H9 (cell line): Measurements from ENCODE around the gene NTSR1. TPM values are rescaled to one million over a fixed set of nuclear protein-coding genes. Genes with fewer than 3 reads are reported as not detected.

Experiments used
- DNase-seq: peaks from one replicate; pipeline ENCODE4 v3.0.0-alpha.2; 2017
- H2AFZ ChIP-seq: one replicate; pipeline ENCODE4 v1.6.1; 2013; ENCODE audit warnings: mild to moderate bottlenecking, low read length, control low read depth, moderate library complexity
- H2AK5ac ChIP-seq: 2 replicates; pipeline ENCODE4 v1.6.1; 2013; ENCODE audit warnings: low read length, control low read depth, mixed read lengths; ENCODE audit not compliant: insufficient read length
- H2BK120ac ChIP-seq: one replicate; pipeline ENCODE4 v1.6.1; 2013; ENCODE audit warnings: low read depth, mild to moderate bottlenecking, low read length, control low read depth, inconsistent platforms; ENCODE audit not compliant: poor library complexity, severe bottlenecking
- H2BK12ac ChIP-seq: 2 replicates; pipeline ENCODE4 v1.6.1; 2013; ENCODE audit warnings: low read length, control low read depth, mixed read lengths, low read depth; ENCODE audit not compliant: insufficient read length
- H2BK15ac ChIP-seq: 2 replicates; pipeline ENCODE4 v1.6.1; 2013; ENCODE audit warnings: low read depth, low read length, control low read depth
- H2BK20ac ChIP-seq: one replicate; pipeline ENCODE4 v1.6.1; 2013; ENCODE audit warnings: low read depth, mild to moderate bottlenecking, low read length, control low read depth, inconsistent platforms; ENCODE audit not compliant: poor library complexity, severe bottlenecking
- H2BK5ac ChIP-seq: 2 replicates; pipeline ENCODE4 v1.6.1; 2013; ENCODE audit warnings: low read length, control low read depth, mixed read lengths; ENCODE audit not compliant: insufficient read length
- H3K14ac ChIP-seq: 2 replicates; pipeline ENCODE4 v1.6.1; 2013; ENCODE audit warnings: low read length, control low read depth; ENCODE audit not compliant: insufficient read depth
- H3K18ac ChIP-seq: 2 replicates; pipeline ENCODE4 v1.6.1; 2013; ENCODE audit warnings: low read depth, mild to moderate bottlenecking, mixed read lengths, low read length, control low read depth; ENCODE audit not compliant: insufficient read length
- H3K23ac ChIP-seq: 2 replicates; pipeline ENCODE4 v1.6.1; 2013; ENCODE audit warnings: low read length, control low read depth, mixed read lengths, low read depth; ENCODE audit not compliant: insufficient read length
- H3K23me2 ChIP-seq: 2 replicates; pipeline ENCODE4 v1.6.1; 2013; ENCODE audit warnings: low read depth, mild to moderate bottlenecking, mixed read lengths, low read length, control low read depth; ENCODE audit not compliant: insufficient read length, poor library complexity, severe bottlenecking
- H3K27ac ChIP-seq: 2 replicates; pipeline ENCODE4 v1.5.1; 2013; ENCODE audit warnings: low read length, control low read depth, mixed read lengths, low read depth; ENCODE audit not compliant: insufficient read length
- H3K27me3 ChIP-seq: 2 replicates; pipeline ENCODE4 v1.6.1; 2013; ENCODE audit warnings: low read length, control low read depth, inconsistent platforms; ENCODE audit not compliant: insufficient read depth
- H3K4ac ChIP-seq: 2 replicates; pipeline ENCODE4 v1.6.1; 2013; ENCODE audit warnings: low read depth, mild to moderate bottlenecking, control low read depth, inconsistent platforms, low read length, moderate library complexity
- H3K4me1 ChIP-seq: 2 replicates; pipeline ENCODE4 v1.6.1; 2013; ENCODE audit warnings: low read length, control low read depth, inconsistent platforms; ENCODE audit not compliant: insufficient read depth
- H3K4me2 ChIP-seq: 2 replicates; pipeline ENCODE4 v1.6.1; 2013; ENCODE audit warnings: low read length, control low read depth, mixed read lengths; ENCODE audit not compliant: insufficient read length, insufficient read depth
- H3K56ac ChIP-seq: 2 replicates; pipeline ENCODE4 v1.6.1; 2013; ENCODE audit warnings: low read depth, mild to moderate bottlenecking, mixed read lengths, low read length, control low read depth; ENCODE audit not compliant: insufficient read length
- H3K79me1 ChIP-seq: 2 replicates; pipeline ENCODE4 v1.6.1; 2013; ENCODE audit warnings: low read depth, mild to moderate bottlenecking, moderate library complexity, low read length, control low read depth, inconsistent platforms; ENCODE audit not compliant: insufficient read depth, poor library complexity, severe bottlenecking
- H3K79me2 ChIP-seq: 2 replicates; pipeline ENCODE4 v1.6.1; 2013; ENCODE audit warnings: low read length, control low read depth, inconsistent platforms; ENCODE audit not compliant: insufficient read depth
- H3K9ac ChIP-seq: 2 replicates; pipeline ENCODE4 v1.6.1; 2013; ENCODE audit warnings: low read length, control low read depth, mixed read lengths; ENCODE audit not compliant: insufficient read length; ENCODE audit errors: extremely low read depth
- H3K9me3 ChIP-seq: one replicate; pipeline ENCODE4 v1.6.1; 2013; ENCODE audit warnings: low read depth, low read length, inconsistent platforms; ENCODE audit not compliant: control insufficient read depth
- H3T11ph ChIP-seq: one replicate; pipeline ENCODE4 v1.6.1; 2013; ENCODE audit warnings: mild to moderate bottlenecking, low read length, control low read depth, inconsistent platforms
- H4K20me1 ChIP-seq: one replicate; pipeline ENCODE4 v1.6.1; 2013; ENCODE audit not compliant: control insufficient read depth, insufficient read length, insufficient read depth
- H4K5ac ChIP-seq: 2 replicates; pipeline ENCODE4 v1.6.1; 2013; ENCODE audit warnings: low read depth, mild to moderate bottlenecking, mixed read lengths, low read length, control low read depth; ENCODE audit not compliant: insufficient read length
- H4K8ac ChIP-seq: replicated peaks from 2 replicates; pipeline ENCODE4 v1.6.1; 2013; ENCODE audit warnings: low read length, control low read depth, mixed read lengths, low read depth; ENCODE audit not compliant: insufficient read length
- H4K91ac ChIP-seq: 2 replicates; pipeline ENCODE4 v1.6.1; 2013; ENCODE audit warnings: low read depth, mild to moderate bottlenecking, moderate library complexity, mixed read lengths, low read length, control low read depth; ENCODE audit not compliant: insufficient read length
- H3K27ac Mint-ChIP-seq, 3 experiments: 2 replicates in 2 of 3; 3 replicates in 1 of 3; pipeline ENCODE4 v1.8.0; 2020 to 2021; ENCODE audit warnings: mixed read lengths in 3 of 3, mild to moderate bottlenecking in 1 of 3, moderate library complexity in 1 of 3
- H3K27me3 Mint-ChIP-seq: 2 replicates; pipeline ENCODE4 v1.8.0; 2021; ENCODE audit warnings: low read depth, mild to moderate bottlenecking, moderate library complexity, mixed read lengths
- H3K36me3 Mint-ChIP-seq, 3 experiments: 2 replicates in 2 of 3; 3 replicates in 1 of 3; pipeline ENCODE4 v1.8.0; 2020 to 2021; ENCODE audit warnings: low read depth in 3 of 3, mixed read lengths in 3 of 3; ENCODE audit not compliant: insufficient read depth in 1 of 3
- H3K4me1 Mint-ChIP-seq, 2 experiments: 2 replicates each; pipeline ENCODE4 v1.8.0; 2020; ENCODE audit warnings: mixed read lengths in 2 of 2
- H3K4me3 Mint-ChIP-seq, 2 experiments: 2 replicates in 1 of 2; 3 replicates in 1 of 2; pipeline ENCODE4 v1.8.0; 2020 to 2021; ENCODE audit warnings: mild to moderate bottlenecking in 2 of 2, mixed read lengths in 2 of 2, moderate library complexity in 1 of 2
- H3K9me3 Mint-ChIP-seq, 2 experiments: 2 replicates in 1 of 2; 3 replicates in 1 of 2; pipeline ENCODE4 v1.8.0; 2020; ENCODE audit warnings: mild to moderate bottlenecking in 2 of 2, mixed read lengths in 2 of 2, moderate library complexity in 1 of 2
- WGBS: extraction: QIAGEN DNeasy Blood & Tissue Kit; methylation state at CpG from one replicate; pipeline ENCODE4 v1.1.7; 2013; ENCODE audit warnings: missing lambda C conversion rate, low lambda C conversion rate, mixed read lengths; ENCODE audit not compliant: insufficient read length; ENCODE audit errors: extremely low coverage; 5-methylcytosine and 5-hydroxymethylcytosine counted together
- total RNA-seq: library from RNA; stranded (reverse); gene quantifications from 2 replicates; pipeline ENCODE4 v1.2.1, GENCODE V29; 2021
- TF ChIP-seq, protein P1 (sequence below): fragments of 200-600 bp; sonication (generic); conservative IDR thresholded peaks from 3 replicates; pipeline ENCODE4 v1.8.0; 2021; ENCODE audit warnings: antibody characterized with exemption, mild to moderate bottlenecking

The NTSR1 gene
- total RNA-seq, 1 experiment from 2014 or later = 0.11 TPM

DNA sequence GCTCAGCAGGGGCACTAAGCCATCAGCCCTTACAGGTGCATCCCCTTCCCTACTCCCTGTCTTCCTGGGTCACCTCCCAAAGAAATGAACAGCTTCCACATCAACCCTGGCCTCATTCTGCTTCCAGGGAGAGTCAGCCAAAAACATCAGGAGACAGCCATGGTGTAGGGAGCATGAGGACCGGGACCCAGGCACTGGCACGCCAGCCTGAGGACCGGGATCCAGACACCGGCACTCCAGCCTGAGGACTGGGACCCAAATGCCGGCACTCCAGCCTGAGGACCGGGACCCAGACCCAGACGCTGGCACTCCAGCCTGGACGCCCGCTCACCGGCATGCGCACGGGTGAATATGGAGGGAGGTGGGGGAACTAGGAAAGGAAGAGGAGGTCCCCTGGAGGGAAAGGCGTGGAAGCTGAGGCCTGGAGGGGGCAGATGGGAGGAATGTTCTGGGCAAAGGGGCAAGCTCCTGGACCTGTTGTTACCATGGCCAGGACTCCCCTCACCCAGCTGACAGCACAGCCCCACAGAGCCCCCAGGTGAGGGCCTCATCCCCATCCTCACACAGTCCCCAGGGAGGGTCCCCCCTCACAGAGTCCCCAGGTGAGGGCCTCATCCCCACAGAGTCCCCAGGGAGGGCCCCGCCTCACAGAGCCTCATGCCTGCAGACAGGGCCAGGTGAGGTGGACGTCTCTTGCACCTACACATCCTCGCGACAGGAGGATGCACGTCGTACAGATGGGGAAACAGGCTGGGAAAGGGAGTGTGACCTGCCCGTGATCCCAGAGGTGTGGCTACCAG lies 61.7 kb downstream of the NTSR1 start:
- DNase-seq = no peak

More for the DNA sequence above, 61.7 kb downstream of the NTSR1 start:
- Histone ChIP-seq H3K27ac (no peak overlapping the region), H2BK5ac (no peak overlapping the region), H3K79me2 (no peaks in the 10 kb centered on the region), H2BK120ac (no peak overlapping the region), H4K8ac (no peak overlapping the region), H3K23me2 (no peaks in the 10 kb centered on the region), H4K91ac (no peak overlapping the region), H2BK12ac (no peak overlapping the region), H3K4me1 (no peaks in the 10 kb centered on the region), H3K9me3 (no peaks in the 10 kb centered on the region), H3K4ac (no peak overlapping the region), H3T11ph (no peak overlapping the region), H3K23ac (no peak overlapping the region), H2BK15ac (no peak overlapping the region), H3K9ac (no peak overlapping the region), H3K56ac (no peak overlapping the region), H3K4me2 (no peak overlapping the region), H2AK5ac (no peak overlapping the region), H2BK20ac (no peak overlapping the region), H3K79me1 (no peaks in the 10 kb centered on the region), H3K27me3 (no peaks in the 10 kb centered on the region), H3K14ac (no peak overlapping the region), H4K5ac (no peak overlapping the region), H3K18ac (no peak overlapping the region), H4K20me1 (no peaks in the 10 kb centered on the region), H2AFZ (no peak overlapping the region)
- no CpG with 5 or more reads among the region's 20 CpGs for WGBS
- H3K27me3 Mint-ChIP-seq = peaks cover 16% of the 10 kb centered on the region
- TF ChIP-seq, protein P1, sequence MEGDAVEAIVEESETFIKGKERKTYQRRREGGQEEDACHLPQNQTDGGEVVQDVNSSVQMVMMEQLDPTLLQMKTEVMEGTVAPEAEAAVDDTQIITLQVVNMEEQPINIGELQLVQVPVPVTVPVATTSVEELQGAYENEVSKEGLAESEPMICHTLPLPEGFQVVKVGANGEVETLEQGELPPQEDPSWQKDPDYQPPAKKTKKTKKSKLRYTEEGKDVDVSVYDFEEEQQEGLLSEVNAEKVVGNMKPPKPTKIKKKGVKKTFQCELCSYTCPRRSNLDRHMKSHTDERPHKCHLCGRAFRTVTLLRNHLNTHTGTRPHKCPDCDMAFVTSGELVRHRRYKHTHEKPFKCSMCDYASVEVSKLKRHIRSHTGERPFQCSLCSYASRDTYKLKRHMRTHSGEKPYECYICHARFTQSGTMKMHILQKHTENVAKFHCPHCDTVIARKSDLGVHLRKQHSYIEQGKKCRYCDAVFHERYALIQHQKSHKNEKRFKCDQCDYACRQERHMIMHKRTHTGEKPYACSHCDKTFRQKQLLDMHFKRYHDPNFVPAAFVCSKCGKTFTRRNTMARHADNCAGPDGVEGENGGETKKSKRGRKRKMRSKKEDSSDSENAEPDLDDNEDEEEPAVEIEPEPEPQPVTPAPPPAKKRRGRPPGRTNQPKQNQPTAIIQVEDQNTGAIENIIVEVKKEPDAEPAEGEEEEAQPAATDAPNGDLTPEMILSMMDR = no peak
- no peaks in the 10 kb centered on the region for H3K36me3 Mint-ChIP-seq
- H3K9me3 Mint-ChIP-seq = no peaks in the 10 kb centered on the region; a peak in 1 of 5 replicates
- H3K27ac Mint-ChIP-seq = no peak overlapping the region
- peaks cover 2 to 19% of the 10 kb centered on the region in 2 experiments; a peak in 3 of 4 replicates for H3K4me1 Mint-ChIP-seq
- H3K4me3 Mint-ChIP-seq = no peak overlapping the region
